ENCODE results near the gene BST2. TPM values are rescaled to one million over a fixed set of nuclear protein-coding genes. Genes with fewer than 3 reads are reported as not detected.

The BST2 gene
- total RNA-seq, 1 donor from 2014 or later, result 301 TPM

DNA sequence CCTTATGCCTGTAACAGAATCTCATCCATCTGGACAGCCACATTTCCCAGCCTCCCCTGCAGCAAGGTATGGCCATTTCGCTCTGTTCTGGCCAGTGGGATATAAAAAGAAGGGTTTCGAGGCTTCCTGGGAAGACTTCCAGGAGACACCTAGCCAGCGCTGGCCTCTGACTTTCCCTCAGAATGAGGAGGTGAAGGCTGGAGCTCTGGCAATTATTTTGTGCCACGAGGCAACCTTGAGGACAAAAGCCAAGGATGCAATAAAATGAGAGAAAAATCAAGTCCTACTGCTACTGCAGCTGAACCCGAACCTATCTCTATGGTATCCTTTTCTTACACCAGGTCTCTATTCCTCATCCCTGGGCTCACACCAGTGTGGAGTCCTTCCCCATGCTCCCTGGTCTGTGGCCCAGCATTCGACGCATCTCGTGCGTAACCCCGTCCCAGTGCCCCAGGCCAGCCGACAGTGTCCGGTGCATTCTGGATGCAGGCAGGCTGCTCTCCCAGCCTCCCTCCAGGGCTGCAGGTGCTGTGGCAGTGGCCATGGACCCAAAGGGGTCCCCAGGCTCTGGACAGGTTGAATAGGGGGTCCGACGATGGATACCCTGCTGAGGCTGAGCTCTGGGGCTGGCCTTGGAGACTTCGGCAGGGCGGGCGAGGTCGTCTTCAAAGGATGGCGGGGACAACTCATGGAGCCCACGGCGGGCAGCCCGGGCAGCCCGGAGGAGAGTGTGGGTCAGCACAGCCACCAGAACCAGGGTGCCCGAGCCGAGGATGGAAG is 30.9 kb upstream of the BST2 start:
- H3K27me3 Mint-ChIP-seq (ENCODE audit: low read depth, unreplicated experiment), result peaks cover 6% of the 10 kb centered on the region
- Histone ChIP-seq H3K79me2 (ENCODE audit: insufficient read depth, low read length) (no peaks in the 10 kb centered on the region), H3K36me3 (ENCODE audit: insufficient read depth, low read length) (no peaks in the 10 kb centered on the region), H3K27me3 (ENCODE audit: insufficient read depth, low read length) (peaks cover 2% of the 10 kb centered on the region), H4K20me1 (ENCODE audit: insufficient read depth, low read length) (no peaks in the 10 kb centered on the region), H3K4me3 (ENCODE audit: insufficient read depth, low read depth, low read length) (no peak overlapping the region), H3K4me2 (ENCODE audit: low read length) (no peak overlapping the region), H3K4me1 (ENCODE audit: insufficient read depth, low read length) (no peaks in the 10 kb centered on the region), H3K9ac (ENCODE audit: low read length) (no peak overlapping the region), H2AFZ (ENCODE audit: low read depth, low read length) (no peak overlapping the region), H3K27ac (ENCODE audit: low read depth, low read length) (no peak overlapping the region), H3K9me3 (ENCODE audit: insufficient read depth, low read depth, low read length) (peaks cover 2% of the 10 kb centered on the region)
- H3K9me3 Mint-ChIP-seq (ENCODE audit: unreplicated experiment), result no peaks in the 10 kb centered on the region
- no peak overlapping the region for H3K4me3 Mint-ChIP-seq (ENCODE audit: unreplicated experiment)
- FAIRE-seq, result no peak
- H3K27ac Mint-ChIP-seq (ENCODE audit: unreplicated experiment), result no peak overlapping the region
- TF ChIP-seq, protein P1, sequence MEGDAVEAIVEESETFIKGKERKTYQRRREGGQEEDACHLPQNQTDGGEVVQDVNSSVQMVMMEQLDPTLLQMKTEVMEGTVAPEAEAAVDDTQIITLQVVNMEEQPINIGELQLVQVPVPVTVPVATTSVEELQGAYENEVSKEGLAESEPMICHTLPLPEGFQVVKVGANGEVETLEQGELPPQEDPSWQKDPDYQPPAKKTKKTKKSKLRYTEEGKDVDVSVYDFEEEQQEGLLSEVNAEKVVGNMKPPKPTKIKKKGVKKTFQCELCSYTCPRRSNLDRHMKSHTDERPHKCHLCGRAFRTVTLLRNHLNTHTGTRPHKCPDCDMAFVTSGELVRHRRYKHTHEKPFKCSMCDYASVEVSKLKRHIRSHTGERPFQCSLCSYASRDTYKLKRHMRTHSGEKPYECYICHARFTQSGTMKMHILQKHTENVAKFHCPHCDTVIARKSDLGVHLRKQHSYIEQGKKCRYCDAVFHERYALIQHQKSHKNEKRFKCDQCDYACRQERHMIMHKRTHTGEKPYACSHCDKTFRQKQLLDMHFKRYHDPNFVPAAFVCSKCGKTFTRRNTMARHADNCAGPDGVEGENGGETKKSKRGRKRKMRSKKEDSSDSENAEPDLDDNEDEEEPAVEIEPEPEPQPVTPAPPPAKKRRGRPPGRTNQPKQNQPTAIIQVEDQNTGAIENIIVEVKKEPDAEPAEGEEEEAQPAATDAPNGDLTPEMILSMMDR (IDR thresholded peaks at IDR 0.05; ENCODE audit: insufficient read depth, low read depth, low read length), result no peak
- no peak for TF ChIP-seq EZH2 (IDR thresholded peaks at IDR 0.05; ENCODE audit: insufficient read depth, low read length)
- no peaks in the 10 kb centered on the region for H3K4me1 Mint-ChIP-seq (ENCODE audit: low read depth, unreplicated experiment)
- H3K36me3 Mint-ChIP-seq (ENCODE audit: low read depth, unreplicated experiment), result no peaks in the 10 kb centered on the region
- no peak for DNase-seq (ENCODE audit: low read depth)

DNA sequence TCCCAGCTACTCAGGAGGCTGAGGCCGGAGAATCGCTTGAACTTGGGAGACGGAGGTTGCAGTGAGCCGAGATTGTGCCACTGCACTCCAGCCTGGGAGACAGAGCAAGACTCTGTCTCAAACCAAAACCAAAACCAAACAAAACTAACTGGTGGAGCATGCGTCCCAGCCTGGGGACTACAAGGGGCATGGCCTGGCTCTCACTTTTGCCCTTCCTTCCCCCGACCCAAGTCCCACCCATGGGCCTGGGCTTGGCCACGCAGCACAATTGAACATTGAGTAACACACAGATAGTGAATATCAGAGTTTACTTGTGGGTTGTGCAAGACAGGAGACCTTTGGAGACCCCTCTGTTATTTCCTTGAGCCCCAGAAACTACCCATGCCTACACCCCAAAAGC is 29.8 kb upstream of the BST2 start:
- Histone ChIP-seq H3K4me3 (ENCODE audit: insufficient read depth, low read depth, low read length) (no peak overlapping the region), H3K27me3 (ENCODE audit: insufficient read depth, low read length) (peaks cover 2% of the 10 kb centered on the region), H3K9ac (ENCODE audit: low read length) (no peak overlapping the region), H2AFZ (ENCODE audit: low read depth, low read length) (no peak overlapping the region), H3K9me3 (ENCODE audit: insufficient read depth, low read depth, low read length) (peaks cover 2% of the 10 kb centered on the region), H3K4me2 (ENCODE audit: low read length) (no peak overlapping the region), H3K36me3 (ENCODE audit: insufficient read depth, low read length) (no peaks in the 10 kb centered on the region), H4K20me1 (ENCODE audit: insufficient read depth, low read length) (no peaks in the 10 kb centered on the region), H3K4me1 (ENCODE audit: insufficient read depth, low read length) (no peaks in the 10 kb centered on the region), H3K79me2 (ENCODE audit: insufficient read depth, low read length) (no peaks in the 10 kb centered on the region), H3K27ac (ENCODE audit: low read depth, low read length) (no peak overlapping the region)
- Mint-ChIP-seq H3K9me3 (ENCODE audit: unreplicated experiment) (no peaks in the 10 kb centered on the region), H3K27ac (ENCODE audit: unreplicated experiment) (no peak overlapping the region), H3K4me3 (ENCODE audit: unreplicated experiment) (no peak overlapping the region), H3K36me3 (ENCODE audit: low read depth, unreplicated experiment) (no peaks in the 10 kb centered on the region), H3K27me3 (ENCODE audit: low read depth, unreplicated experiment) (peaks cover 6% of the 10 kb centered on the region), H3K4me1 (ENCODE audit: low read depth, unreplicated experiment) (no peaks in the 10 kb centered on the region)
- no peak for DNase-seq (ENCODE audit: low read depth)
- no peak for FAIRE-seq
- TF ChIP-seq, protein P1 (IDR thresholded peaks at IDR 0.05; ENCODE audit: insufficient read depth, low read depth, low read length), result no peak
- TF ChIP-seq EZH2 (IDR thresholded peaks at IDR 0.05; ENCODE audit: insufficient read depth, low read length), result no peak

DNA sequence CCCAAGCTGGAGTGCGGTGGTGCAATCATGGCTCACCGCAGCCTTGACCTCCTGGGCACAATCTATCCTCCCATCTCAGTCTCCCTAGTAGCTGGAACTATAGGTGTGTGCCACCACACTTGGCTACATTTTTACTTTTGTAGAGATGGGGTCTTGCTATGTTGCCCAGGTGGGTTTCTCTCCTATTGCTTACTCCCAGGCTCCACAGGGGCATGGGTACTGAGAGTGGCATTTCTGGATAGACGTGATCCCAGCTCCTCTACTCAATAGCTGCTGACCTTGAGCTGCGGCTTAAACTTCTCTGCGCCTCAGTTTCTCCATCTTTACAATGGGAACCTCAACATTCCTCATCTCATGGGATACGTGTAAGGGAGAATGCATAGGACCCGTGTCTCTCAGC is 26.0 kb upstream of the BST2 start:
- H3K36me3 Mint-ChIP-seq (ENCODE audit: low read depth, unreplicated experiment), result no peaks in the 10 kb centered on the region

More for the DNA sequence above, 26.0 kb upstream of the BST2 start:
- Histone ChIP-seq H3K9ac (ENCODE audit: low read length) (no peak overlapping the region), H3K36me3 (ENCODE audit: insufficient read depth, low read length) (no peaks in the 10 kb centered on the region), H2AFZ (ENCODE audit: low read depth, low read length) (no peak overlapping the region), H3K4me3 (ENCODE audit: insufficient read depth, low read depth, low read length) (no peak overlapping the region), H3K27ac (ENCODE audit: low read depth, low read length) (no peak overlapping the region), H3K27me3 (ENCODE audit: insufficient read depth, low read length) (no peaks in the 10 kb centered on the region), H4K20me1 (ENCODE audit: insufficient read depth, low read length) (no peaks in the 10 kb centered on the region), H3K79me2 (ENCODE audit: insufficient read depth, low read length) (no peaks in the 10 kb centered on the region), H3K4me2 (ENCODE audit: low read length) (no peak overlapping the region), H3K9me3 (ENCODE audit: insufficient read depth, low read depth, low read length) (peaks cover 2% of the 10 kb centered on the region), H3K4me1 (ENCODE audit: insufficient read depth, low read length) (no peaks in the 10 kb centered on the region)
- Mint-ChIP-seq H3K27ac (ENCODE audit: unreplicated experiment) (no peak overlapping the region), H3K27me3 (ENCODE audit: low read depth, unreplicated experiment) (peaks cover 2% of the 10 kb centered on the region), H3K4me3 (ENCODE audit: unreplicated experiment) (no peak overlapping the region), H3K9me3 (ENCODE audit: unreplicated experiment) (no peaks in the 10 kb centered on the region), H3K4me1 (ENCODE audit: low read depth, unreplicated experiment) (no peaks in the 10 kb centered on the region)
- TF ChIP-seq EZH2 (IDR thresholded peaks at IDR 0.05; ENCODE audit: insufficient read depth, low read length), result no peak
- TF ChIP-seq, protein P1 (IDR thresholded peaks at IDR 0.05; ENCODE audit: insufficient read depth, low read depth, low read length), result no peak
- FAIRE-seq, result no peak
- DNase-seq (ENCODE audit: low read depth), result no peak
